ENCODE measurements around the gene GPR146. TPM values are rescaled to one million over a fixed set of nuclear protein-coding genes. Genes with fewer than 3 reads are reported as not detected.

The GPR146 gene
- total RNA-seq, 1 donor from 2014 or later = 36.1 TPM

DNA sequence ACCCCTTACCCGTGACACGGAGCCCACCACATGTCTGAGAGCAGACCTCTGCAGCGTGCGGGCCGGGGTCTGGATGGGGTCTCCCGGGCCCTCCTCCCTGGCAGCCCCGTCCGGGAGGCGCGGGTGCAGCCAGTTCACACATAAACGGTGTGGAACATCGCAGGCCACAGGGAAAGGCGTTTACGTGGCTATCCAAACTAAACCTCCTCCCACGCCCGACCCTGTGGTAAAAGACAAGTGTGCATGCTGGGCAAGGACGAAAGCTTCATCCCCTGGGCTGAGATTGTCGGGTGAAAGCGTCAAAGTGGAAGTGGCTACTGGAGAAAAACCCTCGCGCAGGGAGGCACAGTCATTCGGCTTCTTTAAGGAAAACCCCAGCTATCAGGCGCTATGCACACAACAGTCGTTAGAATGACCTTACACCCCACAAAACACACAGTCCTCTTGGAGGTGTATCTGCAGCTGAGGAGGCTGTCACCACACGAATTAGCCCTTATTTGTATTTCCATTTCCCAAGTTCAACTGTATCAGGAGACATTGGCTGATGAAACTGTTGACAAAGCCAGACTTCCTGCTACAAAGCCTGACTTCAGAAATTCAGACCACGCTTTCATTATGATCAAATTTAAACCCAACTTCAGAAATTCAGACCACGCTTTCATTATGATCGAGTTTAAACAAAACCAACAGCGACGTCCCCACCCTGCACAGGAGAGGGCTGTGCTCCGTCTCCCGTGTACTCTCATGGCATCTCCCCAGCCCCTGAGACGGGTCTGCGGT is 58.9 kb downstream of the GPR146 start:
- no peak overlapping the region for H3K27ac ChIP-seq
- no peaks in the 10 kb centered on the region for H3K4me1 ChIP-seq
- DNase-seq (ENCODE audit: extremely low spot score in 2 of 2) = no peak
- no peaks in the 10 kb centered on the region for H3K36me3 ChIP-seq
- H3K9me3 ChIP-seq = no peaks in the 10 kb centered on the region
- no peaks in the 10 kb centered on the region for H3K27me3 ChIP-seq
- H3K4me3 ChIP-seq = no peak overlapping the region
- TF ChIP-seq POLR2A (IDR thresholded peaks at IDR 0.05) (no peak), POLR2AphosphoS5 (IDR thresholded peaks at IDR 0.05; ENCODE audit: insufficient read depth in 1 of 2, low read depth in 1 of 2) (no peak)
- TF ChIP-seq, protein P1, sequence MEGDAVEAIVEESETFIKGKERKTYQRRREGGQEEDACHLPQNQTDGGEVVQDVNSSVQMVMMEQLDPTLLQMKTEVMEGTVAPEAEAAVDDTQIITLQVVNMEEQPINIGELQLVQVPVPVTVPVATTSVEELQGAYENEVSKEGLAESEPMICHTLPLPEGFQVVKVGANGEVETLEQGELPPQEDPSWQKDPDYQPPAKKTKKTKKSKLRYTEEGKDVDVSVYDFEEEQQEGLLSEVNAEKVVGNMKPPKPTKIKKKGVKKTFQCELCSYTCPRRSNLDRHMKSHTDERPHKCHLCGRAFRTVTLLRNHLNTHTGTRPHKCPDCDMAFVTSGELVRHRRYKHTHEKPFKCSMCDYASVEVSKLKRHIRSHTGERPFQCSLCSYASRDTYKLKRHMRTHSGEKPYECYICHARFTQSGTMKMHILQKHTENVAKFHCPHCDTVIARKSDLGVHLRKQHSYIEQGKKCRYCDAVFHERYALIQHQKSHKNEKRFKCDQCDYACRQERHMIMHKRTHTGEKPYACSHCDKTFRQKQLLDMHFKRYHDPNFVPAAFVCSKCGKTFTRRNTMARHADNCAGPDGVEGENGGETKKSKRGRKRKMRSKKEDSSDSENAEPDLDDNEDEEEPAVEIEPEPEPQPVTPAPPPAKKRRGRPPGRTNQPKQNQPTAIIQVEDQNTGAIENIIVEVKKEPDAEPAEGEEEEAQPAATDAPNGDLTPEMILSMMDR (IDR thresholded peaks at IDR 0.05) = no peak
- intact Hi-C loops (cut with DNase I) = no loop called here

DNA sequence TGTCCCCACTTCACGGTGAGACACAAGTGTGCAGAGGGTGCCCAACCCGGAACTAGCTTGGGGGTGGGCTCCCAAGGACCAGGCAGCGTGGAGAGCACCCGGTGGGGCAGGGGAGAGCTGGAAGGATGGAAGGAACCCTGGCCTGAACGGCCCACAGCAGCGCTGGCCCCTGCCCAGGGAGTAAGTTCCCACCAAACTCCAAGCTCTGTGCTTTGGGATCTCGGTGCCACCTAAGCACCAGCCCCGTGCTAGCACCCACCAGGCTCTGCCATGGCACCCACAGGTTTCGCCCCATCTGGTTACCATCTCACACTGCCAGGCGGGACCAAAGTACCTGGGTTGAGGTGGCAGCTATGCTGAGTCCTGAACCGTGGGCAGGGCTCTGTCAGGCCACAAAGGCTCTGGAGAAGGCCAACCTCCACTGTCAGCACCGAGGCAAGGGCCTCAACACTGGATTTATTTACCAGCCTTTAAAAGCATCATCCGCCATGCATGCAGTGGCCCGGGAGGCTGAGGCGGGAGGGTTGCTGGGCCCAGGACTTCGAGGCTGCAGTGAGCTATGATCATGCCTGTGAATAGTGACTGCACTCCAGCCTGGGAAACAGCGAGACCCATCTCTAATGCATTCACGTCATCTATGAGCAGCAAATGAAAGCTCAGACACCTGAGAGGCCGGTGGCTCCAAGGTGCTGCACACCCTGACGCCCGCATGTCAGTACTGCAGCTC is 59.6 kb downstream of the GPR146 start:
- no peak overlapping the region for H3K4me3 ChIP-seq
- no peaks in the 10 kb centered on the region for H3K4me1 ChIP-seq
- H3K36me3 ChIP-seq = no peaks in the 10 kb centered on the region
- no peak overlapping the region for H3K27ac ChIP-seq
- intact Hi-C loops (cut with DNase I) = loop anchor here (2.0 kb wide), 1 partner anchor 21 kb away; no protein-coding TSS in a partner anchor
- DNase-seq (ENCODE audit: extremely low spot score in 2 of 2) = no peak
- no peaks in the 10 kb centered on the region for H3K27me3 ChIP-seq
- TF ChIP-seq, protein P1 (IDR thresholded peaks at IDR 0.05) = no peak
- TF ChIP-seq POLR2AphosphoS5 (IDR thresholded peaks at IDR 0.05; ENCODE audit: insufficient read depth in 1 of 2, low read depth in 1 of 2) = no peak
- no peak for TF ChIP-seq POLR2A (IDR thresholded peaks at IDR 0.05)
- H3K9me3 ChIP-seq = no peaks in the 10 kb centered on the region

DNA sequence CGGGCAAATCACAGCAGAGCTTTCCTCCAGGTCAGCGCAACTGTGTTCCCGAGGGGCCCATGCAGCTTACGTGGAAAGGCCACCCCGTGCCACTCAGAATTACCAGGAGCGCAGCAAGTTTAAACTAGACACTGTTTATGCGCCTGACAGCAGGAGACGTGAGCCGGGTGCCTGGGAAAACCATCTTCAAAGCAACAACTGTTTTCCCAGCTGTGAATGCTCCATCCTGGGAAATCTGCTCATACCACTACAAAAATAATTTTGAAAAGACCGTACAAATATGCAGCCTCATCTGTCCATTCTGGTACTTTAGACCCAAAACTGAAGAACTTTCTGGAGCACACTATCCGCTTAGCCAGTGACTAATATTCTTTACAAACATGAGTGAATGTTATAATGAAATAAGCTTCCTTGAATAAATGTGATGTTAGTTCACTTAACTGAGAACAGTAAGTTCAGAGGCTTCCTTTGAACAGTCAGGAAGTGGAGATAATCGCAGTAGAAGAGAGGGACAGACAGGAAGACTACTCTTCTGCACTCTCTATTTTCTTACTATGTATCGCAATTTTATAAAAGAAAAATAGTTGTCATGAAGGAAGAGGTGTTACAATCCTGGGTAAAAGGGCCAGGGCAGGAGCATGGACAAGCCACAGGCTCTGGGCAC is 60.3 kb downstream of the GPR146 start:
- no peaks in the 10 kb centered on the region for H3K4me1 ChIP-seq
- DNase-seq (ENCODE audit: extremely low spot score in 2 of 2) = no peak
- H3K36me3 ChIP-seq = no peaks in the 10 kb centered on the region
- H3K9me3 ChIP-seq = no peaks in the 10 kb centered on the region
- no peak overlapping the region for H3K27ac ChIP-seq
- H3K4me3 ChIP-seq = no peak overlapping the region
- no peak for TF ChIP-seq POLR2AphosphoS5 (IDR thresholded peaks at IDR 0.05; ENCODE audit: insufficient read depth in 1 of 2, low read depth in 1 of 2)
- TF ChIP-seq POLR2A (IDR thresholded peaks at IDR 0.05) = no peak
- TF ChIP-seq, protein P1 (IDR thresholded peaks at IDR 0.05) = no peak
- intact Hi-C loops (cut with DNase I) = loop anchor here (2.0 kb wide), 1 partner anchor 20 kb away; no protein-coding TSS in a partner anchor
- no peaks in the 10 kb centered on the region for H3K27me3 ChIP-seq

DNA sequence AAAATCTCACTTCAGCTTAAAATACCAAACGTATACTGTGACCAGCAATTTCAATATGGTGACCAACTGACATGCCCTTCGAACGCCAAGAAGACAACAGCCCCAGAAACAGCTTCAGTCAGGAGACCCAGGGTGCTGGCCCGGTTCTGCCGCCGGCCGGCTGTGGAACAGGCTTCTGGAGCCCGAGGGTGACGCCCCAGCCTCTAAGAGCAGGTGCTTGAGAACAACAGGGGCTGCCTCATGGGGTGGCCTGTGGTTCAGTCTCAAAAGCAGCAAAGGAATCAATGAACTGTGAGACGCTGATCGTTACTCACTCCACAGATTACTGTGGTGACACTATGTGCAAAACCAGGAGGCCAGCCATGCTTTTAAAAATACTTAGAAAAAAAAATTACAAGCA is 60.8 kb downstream of the GPR146 start:
- no peaks in the 10 kb centered on the region for H3K9me3 ChIP-seq
- intact Hi-C loops (cut with DNase I) = loop anchor here (2.0 kb wide), 1 partner anchor 20 kb away; no protein-coding TSS in a partner anchor
- no peaks in the 10 kb centered on the region for H3K27me3 ChIP-seq
- no peaks in the 10 kb centered on the region for H3K36me3 ChIP-seq
- no peak overlapping the region for H3K27ac ChIP-seq
- no peak for TF ChIP-seq POLR2AphosphoS5 (IDR thresholded peaks at IDR 0.05; ENCODE audit: insufficient read depth in 1 of 2, low read depth in 1 of 2)
- TF ChIP-seq POLR2A (IDR thresholded peaks at IDR 0.05) = no peak
- TF ChIP-seq, protein P1 (IDR thresholded peaks at IDR 0.05) = no peak
- H3K4me3 ChIP-seq = no peak overlapping the region
- DNase-seq (ENCODE audit: extremely low spot score in 2 of 2) = no peak
- H3K4me1 ChIP-seq = no peaks in the 10 kb centered on the region
